ENCODE data around the gene GDA.

Gene GDA

GRCh38 chr9:72151104-72151503 lies 1.9 kb downstream of the GDA start:
- no peak for DNase-seq

- no peak for DNase-seq
Measured at GRCh38 chr9:72154468-72155285, 5.4 kb downstream of the GDA start.

DNA sequence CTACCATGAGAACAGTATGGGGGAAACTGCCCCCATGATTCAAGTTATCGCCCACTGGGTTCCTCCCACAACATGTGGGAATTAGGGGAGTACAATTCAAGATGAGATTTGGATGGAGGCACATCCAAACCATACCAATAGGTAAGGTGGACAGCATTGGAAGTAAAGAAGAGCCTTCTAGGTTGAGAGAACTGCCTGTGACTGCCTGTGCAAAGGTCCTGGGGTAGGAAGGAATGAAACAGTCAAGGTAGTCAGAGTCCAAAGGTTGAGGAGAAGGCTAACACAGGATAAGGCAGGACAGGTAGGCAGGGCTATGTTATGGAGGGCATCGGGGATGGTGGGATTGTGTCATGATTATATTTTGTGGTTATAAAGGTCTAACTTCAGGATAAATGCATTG lies 6.1 kb downstream of the GDA start:
- DNase-seq: no peak

- DNase-seq: no peak
Measured at GRCh38 chr9:72156586-72156985, 7.3 kb downstream of the GDA start.

GRCh38 chr9:72158680-72159079 lies 9.4 kb downstream of the GDA start:
- no peak for DNase-seq

GRCh38 chr9:72160446-72161123 lies 11.3 kb downstream of the GDA start:
- no peak for DNase-seq

GRCh38 chr9:72165326-72165725 lies 16.1 kb downstream of the GDA start:
- DNase-seq: no peak

- DNase-seq: no peak
Measured at GRCh38 chr9:72165821-72166547, 16.7 kb downstream of the GDA start.

DNA sequence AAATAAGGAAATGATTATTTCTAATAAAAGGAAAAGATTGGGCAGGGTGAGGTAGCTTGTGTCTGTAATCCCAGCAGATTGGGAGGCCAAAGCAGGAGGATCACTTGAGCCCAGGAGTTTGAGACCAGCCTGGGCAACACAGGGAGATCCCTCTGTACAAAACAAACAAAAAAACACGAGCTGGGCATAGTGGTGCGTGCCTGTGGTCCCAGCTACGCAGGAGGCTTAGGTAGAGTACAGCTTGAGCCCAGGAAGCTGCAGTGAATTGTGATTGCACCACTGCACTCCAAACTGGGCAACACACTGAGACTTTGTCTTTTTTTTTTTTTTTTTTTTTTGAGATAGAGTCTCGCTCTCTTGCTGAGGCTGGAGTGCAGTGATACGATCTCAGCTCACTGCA lies 18.8 kb downstream of the GDA start:
- no peak for DNase-seq

- no peak for DNase-seq
Measured at GRCh38 chr9:72169178-72169577, 19.9 kb downstream of the GDA start.

- no peak for DNase-seq
Measured at GRCh38 chr9:72173080-72173479, 23.8 kb downstream of the GDA start.

DNA sequence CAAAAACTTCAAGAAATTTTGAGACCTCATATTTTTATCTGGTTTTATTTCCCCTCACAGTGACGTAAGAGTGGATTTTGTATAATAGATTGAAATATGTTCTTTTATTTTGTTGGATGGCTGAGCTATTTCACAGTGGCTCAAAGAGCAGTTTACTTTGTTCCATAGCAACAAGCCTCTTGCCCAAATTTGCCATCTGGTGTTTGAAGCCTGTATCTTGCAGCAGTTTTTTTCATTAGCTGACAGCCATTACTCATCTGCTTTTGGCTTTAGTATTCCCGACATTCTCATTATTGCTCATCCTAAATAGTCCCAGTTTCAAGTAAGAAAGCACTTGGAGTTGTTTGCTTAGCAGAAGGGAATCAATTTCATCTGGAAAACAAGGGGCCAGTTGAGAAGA lies 36.3 kb downstream of the GDA start:
- no peak for DNase-seq

DNA sequence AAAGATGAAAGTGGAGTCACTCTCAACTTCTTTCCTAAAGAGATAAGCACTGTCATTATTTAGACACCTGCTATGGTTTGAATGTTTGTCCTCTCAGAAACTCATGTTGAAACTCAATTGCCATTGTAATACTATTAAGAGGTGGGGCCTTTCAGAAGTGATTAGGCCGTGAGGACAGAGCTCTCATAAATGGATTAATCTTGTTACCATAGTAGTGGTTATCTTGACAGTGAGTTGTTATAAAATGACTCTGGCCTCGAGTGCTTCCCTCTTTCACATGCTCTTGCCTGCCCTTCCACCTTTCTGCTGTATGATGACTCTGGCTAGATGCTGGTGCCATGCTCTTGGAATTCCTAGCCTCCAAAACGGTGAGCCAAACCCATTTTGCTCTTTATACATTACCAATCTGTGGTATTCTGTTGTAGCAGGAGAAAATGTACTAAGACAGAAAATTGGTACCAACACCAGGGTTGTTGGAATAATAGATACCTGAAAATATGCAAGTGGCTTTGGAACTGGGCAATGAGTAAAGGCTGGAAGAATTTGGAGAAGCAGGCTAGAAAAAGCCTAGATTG lies 38.0 kb downstream of the GDA start:
- no peak for DNase-seq

GRCh38 chr9:72188232-72188631 lies 39.0 kb downstream of the GDA start:
- no peak for DNase-seq

- DNase-seq: no peak
Measured at GRCh38 chr9:72193478-72193881, 44.2 kb downstream of the GDA start.

DNA sequence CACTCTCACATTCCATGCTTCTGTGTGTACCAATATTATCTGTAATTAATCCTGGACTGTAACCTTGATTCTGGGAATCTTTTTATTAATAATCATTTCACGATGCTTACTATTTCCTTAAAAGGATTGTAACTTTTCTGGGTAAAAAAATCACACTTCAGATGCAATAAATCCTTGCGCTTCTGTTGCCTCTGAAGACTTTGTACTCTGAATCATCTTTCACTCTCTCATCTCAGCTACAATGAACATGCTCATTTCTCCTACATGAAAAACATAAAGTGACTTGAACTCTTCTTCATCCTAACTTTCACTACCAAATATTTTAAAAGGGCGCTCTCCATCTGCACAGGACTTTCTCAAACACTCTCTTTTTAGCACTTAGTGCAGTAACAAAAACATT lies 50.0 kb downstream of the GDA start:
- DNase-seq: no peak

- no peak for DNase-seq
Measured at GRCh38 chr9:72200452-72200851, 51.2 kb downstream of the GDA start.

DNA sequence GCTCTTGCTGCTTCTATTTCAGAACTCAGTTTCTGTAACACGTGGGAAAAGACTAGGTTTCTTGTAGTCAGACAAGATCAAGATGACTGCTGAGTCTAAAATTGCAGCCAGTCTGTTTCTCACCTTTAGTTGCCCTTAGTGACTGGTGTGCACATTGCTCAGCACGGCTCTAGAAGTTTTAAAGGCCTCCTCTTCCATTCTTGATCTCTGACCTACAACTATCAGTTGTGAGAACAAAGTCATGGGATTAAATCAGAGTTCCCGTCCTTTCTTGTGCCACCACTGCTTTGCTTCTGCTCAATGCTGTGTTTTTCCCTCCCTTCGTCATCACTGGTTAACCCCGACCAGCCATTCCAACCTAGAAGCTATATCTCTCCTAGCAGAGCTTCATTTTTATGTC lies 52.8 kb downstream of the GDA start:
- no peak for DNase-seq

- no peak for DNase-seq
Measured at GRCh38 chr9:72203205-72203803, 54.1 kb downstream of the GDA start.

DNA sequence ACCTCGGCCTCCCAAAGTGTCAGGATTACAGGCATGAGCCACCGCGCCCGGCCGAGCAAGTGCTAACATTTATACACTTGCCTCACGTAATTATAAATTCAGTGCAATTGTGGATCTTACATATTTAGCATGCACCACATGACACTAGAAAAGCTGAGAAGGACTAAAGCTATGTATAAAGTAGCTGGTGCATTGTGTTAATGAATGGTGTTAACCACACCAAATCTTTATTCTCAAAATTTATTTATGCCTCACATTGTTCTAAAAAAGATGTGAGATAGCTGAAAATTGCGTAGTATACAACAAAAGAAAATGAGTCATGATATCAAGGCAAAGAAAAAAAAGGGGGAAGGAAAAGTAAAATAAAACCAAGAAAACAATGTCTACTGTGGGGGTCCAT lies 54.8 kb downstream of the GDA start:
- DNase-seq: no peak

DNA sequence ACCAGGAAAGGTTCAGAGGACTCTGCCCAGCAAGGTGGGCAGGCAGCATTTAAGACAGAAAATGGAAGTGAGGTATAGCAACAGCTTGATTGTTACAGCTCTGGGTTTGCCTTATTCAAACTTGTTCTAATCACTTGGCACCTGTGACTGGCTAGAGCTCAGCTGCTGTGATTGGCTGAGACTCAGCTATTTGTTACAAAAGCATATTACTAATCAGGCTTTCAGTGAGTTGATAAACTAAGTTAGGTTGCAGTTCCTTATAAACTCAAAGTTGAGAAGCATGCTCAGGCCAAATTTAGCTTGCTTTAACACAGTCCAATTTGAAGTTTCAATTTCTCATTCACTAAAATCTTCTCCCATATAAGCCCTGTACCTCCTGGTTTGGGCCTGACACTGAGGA lies 56.3 kb downstream of the GDA start:
- DNase-seq: no peak

GRCh38 chr9:72207278-72207677 lies 58.0 kb downstream of the GDA start:
- DNase-seq: no peak

GRCh38 chr9:72210522-72210921 lies 61.3 kb downstream of the GDA start:
- no peak for DNase-seq

All from activated naive CD4-positive, alpha-beta T cell treated with Interleukin-2 at 50 U/mL for 16 hours (primary cell).